Stimulated activated effector memory CD8-positive, alpha-beta T cell treated with anti-CD3 and anti-CD28 coated beads, Interleukin-12 subunit alpha, Interleukin-12 subunit beta, amount 100 ng/mL, for 72 hours (primary cell): Measurements from ENCODE around the gene SMLR1.
"Not testable (repeated sequence)": the region's sequence is repeated elsewhere in the genome, so short reads cannot be mapped to it uniquely, and the experiment has no call there.

Source experiments
- ATAC-seq: fragments of 150-1000 bp; cut with Tn5 transposase; 2 replicates; pipeline ENCODE4 v1.10.0; 2021
- DNase-seq, 2 donors: peaks; one replicate each; pipeline ENCODE4 v3.0.0; 2021 to 2022; ENCODE audit warnings: low spot score in 2 of 2
- H3K27ac Mint-ChIP-seq: one replicate; pipeline ENCODE4 v1.8.0; 2022; ENCODE audit warnings: mild to moderate bottlenecking, mixed read lengths
- H3K36me3 Mint-ChIP-seq: one replicate; pipeline ENCODE4 v1.8.0; 2022; ENCODE audit warnings: mild to moderate bottlenecking, mixed read lengths
- H3K4me1 Mint-ChIP-seq: one replicate; pipeline ENCODE4 v1.8.0; 2022; ENCODE audit warnings: mixed read lengths
- H3K4me3 Mint-ChIP-seq: one replicate; pipeline ENCODE4 v1.8.0; 2022; ENCODE audit warnings: mild to moderate bottlenecking, mixed read lengths
- H3K9me3 Mint-ChIP-seq: one replicate; pipeline ENCODE4 v1.8.0; 2022; ENCODE audit warnings: mixed read lengths

Gene SMLR1

DNA sequence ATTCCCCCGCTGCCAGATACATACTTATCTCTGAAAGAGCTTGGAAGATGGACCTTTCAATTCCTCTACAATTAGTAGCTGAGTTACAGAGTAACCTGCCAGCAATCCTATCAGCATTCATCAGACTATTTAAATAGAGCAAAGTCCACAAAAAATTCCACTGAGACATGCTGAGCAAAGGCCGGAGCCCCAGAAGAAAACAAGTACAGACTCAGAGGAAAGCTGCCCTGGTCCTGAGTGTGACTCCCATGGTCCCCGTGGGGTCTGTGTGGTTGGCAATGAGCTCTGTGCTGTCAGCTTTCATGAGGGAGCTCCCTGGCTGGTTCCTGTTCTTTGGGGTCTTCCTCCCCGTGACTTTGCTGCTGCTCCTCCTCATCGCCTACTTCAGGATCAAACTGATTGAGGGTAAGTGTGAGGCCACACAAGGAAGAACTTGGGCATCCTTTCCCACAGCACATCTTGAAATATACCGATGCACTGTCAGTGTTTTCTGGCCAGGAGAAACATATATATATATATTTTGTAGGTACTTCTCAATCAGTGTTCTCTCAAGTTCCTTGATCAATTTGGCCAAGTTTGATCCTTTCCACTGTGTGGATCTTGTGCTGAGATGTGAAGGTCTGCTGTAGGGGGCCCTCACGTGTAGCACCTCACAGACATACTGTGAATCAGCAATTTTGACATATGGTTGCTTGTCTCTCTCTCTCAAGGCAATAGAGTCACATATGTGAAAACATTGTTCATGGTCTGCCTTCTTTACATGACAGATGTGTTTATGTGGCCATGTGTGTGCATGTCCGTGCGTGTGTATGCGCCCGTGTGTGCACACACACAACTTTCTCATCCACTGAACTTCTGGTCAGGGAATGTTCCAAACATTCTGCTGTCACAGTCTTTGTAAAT, at the start of gene SMLR1:
Gene SMLR1, plus strand, starts transcription at position 160 of the 903 bp plus-strand sequence. Its CDS starts 8 bp downstream, at position 168.
- Mint-ChIP-seq H3K4me1 (peaks cover 8% of the 10 kb centered on the region), H3K9me3 (no peaks in the 10 kb centered on the region), H3K27ac (no peak within 1 kb of the TSS), H3K4me3 (no peak within 1 kb of the TSS), H3K36me3 (no peaks in the 10 kb centered on the region)
- ATAC-seq (no peak), DNase-seq (no peak)

DNA sequence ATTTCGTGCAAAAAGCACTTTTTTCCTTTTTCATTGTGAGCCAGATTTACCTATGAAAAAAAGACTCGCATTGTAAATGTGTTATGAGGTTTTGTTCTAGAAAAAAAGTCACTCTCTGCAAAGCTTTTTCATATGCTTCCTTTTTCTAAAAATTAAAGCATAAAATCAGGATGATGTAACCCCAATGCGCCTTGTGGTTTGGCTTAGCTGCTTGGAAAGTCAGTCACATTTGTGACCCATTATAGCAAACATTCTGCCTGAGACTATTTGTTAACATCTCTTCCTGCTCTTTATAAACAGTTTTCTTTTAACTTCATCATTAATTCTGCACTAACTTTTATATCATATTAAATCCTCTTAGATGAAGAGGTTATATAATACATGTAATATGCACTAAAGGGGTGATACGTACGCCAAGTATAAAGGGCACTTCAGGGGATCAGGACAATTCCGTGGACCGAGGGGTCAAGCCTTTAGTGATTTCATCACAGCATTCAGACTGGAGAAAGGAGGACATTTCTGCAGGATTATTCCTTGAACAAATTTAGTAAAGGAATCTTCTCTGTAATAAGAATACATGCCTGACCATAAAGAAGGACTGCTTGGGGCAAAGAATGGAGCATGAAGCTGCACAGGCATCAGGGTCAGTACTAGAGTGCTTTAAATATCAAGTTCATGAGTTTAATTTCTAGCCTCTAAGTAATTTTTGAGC, 48.1 kb upstream of the SMLR1 start:
- H3K4me3 Mint-ChIP-seq, result no peak overlapping the region
- DNase-seq (no peak), ATAC-seq (no peak)
- no peaks in the 10 kb centered on the region for H3K36me3 Mint-ChIP-seq
- H3K27ac Mint-ChIP-seq, result no peak overlapping the region
- no peaks in the 10 kb centered on the region for H3K9me3 Mint-ChIP-seq
- H3K4me1 Mint-ChIP-seq, result peaks cover 34% of the 10 kb centered on the region

DNA sequence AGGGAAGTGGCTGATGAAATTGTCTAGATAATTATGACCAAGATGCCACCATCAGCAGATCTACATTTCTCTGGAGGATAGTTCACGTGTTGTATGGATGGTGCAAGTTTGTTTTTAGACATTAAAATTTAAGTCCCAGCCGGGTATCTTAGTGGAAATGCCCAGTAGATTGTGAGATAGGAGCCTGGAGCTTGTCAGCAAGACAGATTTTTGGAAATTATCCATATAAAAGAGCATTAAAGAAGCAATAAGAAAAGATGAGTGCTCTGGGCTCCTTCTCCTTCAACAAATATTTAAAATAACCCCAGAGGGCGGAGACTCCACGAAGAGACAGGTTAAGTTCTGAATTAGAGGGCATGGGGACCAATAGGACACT, 47.6 kb upstream of the SMLR1 start:
- no peaks in the 10 kb centered on the region for H3K36me3 Mint-ChIP-seq
- DNase-seq, result no peak
- H3K27ac Mint-ChIP-seq, result no peak overlapping the region
- ATAC-seq, result no peak
- peaks cover 34% of the 10 kb centered on the region for H3K4me1 Mint-ChIP-seq
- H3K9me3 Mint-ChIP-seq, result no peaks in the 10 kb centered on the region
- no peak overlapping the region for H3K4me3 Mint-ChIP-seq

DNA sequence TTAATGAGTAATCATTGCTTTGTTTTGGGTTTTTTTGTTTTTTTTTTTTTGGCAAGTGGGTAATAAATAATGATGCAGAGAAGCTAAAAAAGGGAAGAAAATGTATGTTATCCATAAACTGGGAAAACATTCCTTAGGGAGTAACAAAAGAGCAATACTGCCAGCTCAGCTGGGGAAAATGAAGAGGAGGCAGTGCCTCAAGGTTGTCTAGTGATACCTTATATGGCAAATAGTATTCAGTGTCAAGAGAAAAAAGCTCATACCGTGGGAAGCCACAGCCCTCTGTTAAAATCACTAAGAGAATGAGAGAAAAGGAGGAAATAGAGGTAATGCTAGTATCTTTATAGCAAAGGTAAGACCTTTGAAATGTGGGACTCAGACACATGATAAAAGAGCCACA, 47.1 kb upstream of the SMLR1 start:
- ATAC-seq, result no peak
- Mint-ChIP-seq H3K27ac (no peak overlapping the region), H3K9me3 (no peaks in the 10 kb centered on the region), H3K4me1 (peaks cover 34% of the 10 kb centered on the region), H3K4me3 (no peak overlapping the region), H3K36me3 (no peaks in the 10 kb centered on the region)
- DNase-seq, result no peak

DNA sequence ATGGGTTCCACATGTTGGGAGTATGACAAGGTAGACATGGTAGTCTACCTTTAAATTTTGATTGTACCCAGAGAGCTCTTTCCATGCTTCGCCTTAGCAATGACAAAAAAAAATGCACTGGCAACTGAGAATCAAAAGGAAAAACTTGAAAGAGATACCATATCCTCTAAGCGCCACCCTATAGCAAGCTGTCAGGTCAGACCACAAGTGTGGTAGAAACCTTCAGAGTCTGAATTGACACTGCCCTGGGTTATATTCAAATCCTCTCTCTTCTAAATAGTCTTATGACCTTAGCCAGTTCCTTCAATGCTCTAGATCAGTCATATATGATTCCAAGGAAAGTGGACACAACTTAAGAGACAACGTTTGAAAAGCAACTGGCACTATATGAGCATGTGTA, 45.6 kb upstream of the SMLR1 start:
- DNase-seq, result no peak
- peak; percentile 85 for ATAC-seq
- Mint-ChIP-seq H3K4me3 (no peak overlapping the region), H3K9me3 (no peaks in the 10 kb centered on the region), H3K4me1 (peaks cover 28% of the 10 kb centered on the region), H3K27ac (no peak overlapping the region), H3K36me3 (no peaks in the 10 kb centered on the region)

DNA sequence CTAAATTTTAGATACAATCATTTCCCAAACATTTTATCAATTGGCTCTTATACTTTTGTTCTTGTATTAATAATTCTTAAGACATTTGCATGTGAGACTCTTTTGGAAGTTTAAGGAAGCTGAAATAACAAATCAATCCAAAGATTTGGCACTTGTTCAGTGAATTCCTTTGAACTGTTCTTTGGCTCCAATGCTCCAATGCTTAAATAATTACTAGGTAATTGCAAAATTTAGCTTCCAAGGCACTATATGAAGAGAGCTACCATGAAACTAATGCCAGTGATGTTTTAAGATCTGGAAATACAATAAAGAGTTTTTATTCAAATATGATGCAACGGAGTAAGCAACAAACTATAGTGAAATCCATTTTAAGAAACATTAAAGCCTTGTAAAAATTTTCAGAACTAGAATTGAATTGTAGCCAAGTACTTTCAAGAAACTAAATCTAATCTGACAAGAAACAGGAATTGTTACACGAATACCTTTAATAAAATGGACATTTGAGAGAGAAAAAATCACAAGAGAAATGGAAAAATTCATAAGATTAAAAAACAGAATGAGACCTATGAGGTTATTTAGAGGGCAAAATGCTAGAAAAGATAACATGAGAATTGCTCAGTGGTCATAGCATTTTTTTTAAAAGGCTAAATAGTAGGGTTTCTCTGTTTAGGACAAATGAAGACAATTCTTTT, 43.6 kb upstream of the SMLR1 start:
- H3K27ac Mint-ChIP-seq, result no peak overlapping the region
- no peaks in the 10 kb centered on the region for H3K9me3 Mint-ChIP-seq

DNA sequence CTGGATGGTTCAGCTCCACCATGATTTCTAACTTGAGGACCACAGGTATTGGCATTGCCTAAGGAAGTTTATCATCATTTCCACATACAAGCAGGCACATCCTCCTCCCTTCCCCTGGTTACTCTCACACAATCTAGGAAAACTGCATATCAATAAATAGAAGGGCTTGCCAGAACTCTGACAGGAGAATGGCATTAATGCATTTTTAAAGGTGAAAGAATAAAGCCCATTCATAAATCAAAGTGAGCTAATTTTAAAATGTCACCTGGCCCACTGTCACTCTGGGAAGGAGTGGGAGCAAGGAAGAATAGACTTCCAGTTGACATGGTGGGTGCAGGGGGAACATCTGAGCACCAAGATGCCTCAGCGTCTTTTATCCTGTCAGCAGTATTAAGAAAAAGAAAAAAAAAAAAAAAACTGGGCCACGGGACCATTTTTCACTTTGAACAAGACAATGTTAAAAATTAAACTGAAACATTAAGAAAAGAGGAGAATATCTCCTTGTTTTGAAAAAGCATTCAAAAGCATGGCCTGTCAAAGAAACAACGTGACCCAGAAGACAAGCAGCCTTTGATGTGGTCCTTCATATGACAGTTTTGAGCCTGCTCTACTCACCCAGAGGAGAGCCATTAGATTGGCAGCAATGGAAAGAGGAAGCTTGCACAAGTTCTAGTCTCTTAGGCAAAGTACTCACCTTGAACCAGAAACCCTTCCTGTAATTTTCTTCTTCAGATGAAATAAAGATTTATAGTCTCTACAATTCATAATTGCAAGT, 39.3 kb upstream of the SMLR1 start:
- Mint-ChIP-seq H3K9me3 (no peaks in the 10 kb centered on the region), H3K4me1 (no peaks in the 10 kb centered on the region), H3K36me3 (no peaks in the 10 kb centered on the region), H3K4me3 (no peak overlapping the region), H3K27ac (no peak overlapping the region)
- DNase-seq (no peak), ATAC-seq (no peak)

More for the DNA sequence above, 43.6 kb upstream of the SMLR1 start:
- no peak overlapping the region for H3K4me3 Mint-ChIP-seq
- DNase-seq (no peak), ATAC-seq (no peak)
- no peaks in the 10 kb centered on the region for H3K36me3 Mint-ChIP-seq
- peaks cover 24% of the 10 kb centered on the region for H3K4me1 Mint-ChIP-seq

DNA sequence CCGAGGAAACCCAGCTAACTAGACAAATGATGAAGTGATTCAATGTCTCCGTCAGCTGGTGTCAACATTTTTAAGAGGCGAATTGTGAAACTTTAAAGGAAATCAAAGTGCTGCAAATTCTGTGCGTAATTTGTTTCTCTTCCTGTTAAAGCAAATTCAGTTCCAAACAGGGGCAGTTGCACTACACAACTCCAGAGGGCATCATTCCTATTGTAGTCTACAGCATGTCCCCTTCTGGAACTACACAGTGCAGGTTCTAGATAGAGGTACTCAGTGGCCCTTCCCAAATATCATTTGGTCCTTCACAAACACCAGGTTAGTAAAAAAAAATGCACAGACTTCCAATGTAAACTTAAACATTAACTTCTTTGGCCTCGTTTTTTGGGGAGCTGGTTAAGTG, 38.3 kb upstream of the SMLR1 start:
- no peak for DNase-seq

DNA sequence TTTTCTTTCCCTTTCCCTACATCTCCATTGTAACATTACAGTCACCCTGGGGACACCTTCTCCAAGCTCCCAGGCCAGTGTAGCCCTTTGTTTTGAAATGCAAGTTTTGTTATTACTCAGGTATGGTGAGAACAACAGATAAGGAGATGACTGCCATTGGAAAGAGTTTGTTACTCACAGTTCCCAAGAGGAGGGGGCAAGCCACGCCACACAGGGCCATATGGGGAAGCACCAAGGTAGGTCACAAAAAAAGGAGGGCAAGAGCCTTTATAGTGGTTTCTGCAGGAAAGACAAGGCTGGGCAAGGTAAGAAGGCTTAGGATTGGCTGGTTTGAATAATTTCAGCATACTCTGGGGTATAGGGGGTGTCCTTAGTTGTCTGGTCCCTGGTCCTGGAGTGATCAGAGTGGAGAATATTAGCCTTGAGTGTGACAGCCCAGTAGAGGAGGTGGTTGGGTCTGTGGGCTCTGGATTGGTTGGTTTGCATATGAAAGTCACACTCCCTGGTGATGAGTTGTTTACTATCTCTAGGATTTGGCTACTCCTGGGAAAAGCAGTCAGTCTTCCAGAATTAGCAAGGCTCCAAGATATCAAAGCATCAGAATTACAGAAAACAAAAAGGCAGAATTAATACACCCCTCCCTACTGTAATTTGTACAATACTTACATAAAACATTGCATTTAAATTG, 33.1 kb upstream of the SMLR1 start:
- no peaks in the 10 kb centered on the region for H3K36me3 Mint-ChIP-seq
- no peak overlapping the region for H3K4me3 Mint-ChIP-seq
- peak; percentile 46 for ATAC-seq
- no peak overlapping the region for H3K27ac Mint-ChIP-seq
- DNase-seq, result no peak
- peaks cover 12% of the 10 kb centered on the region for H3K4me1 Mint-ChIP-seq
- H3K9me3 Mint-ChIP-seq, result no peaks in the 10 kb centered on the region

More for the DNA sequence above, 38.3 kb upstream of the SMLR1 start:
- ATAC-seq, result no peak
- Mint-ChIP-seq H3K9me3 (no peaks in the 10 kb centered on the region), H3K36me3 (no peaks in the 10 kb centered on the region), H3K27ac (no peak overlapping the region), H3K4me1 (peaks cover 3% of the 10 kb centered on the region), H3K4me3 (no peak overlapping the region)

DNA sequence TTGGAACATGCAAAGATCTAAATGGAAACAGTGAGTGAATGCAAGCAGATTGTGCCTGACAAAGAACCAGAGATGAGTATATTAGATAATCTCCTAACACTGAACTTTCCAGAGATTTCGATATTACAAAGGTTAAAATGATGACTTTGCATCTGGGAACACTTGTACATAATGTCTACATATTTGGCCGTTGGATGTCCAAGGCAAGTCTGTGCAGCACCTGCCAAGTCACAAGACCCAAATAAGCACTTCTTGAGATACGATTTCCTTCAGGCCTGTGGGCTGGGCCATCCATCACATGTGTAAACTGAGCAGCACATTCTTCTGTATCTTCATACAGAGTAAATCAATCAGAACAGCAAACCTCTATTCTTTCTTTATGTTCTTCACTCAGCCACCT, 32.5 kb upstream of the SMLR1 start:
- ATAC-seq (no peak), DNase-seq (no peak)
- no peaks in the 10 kb centered on the region for H3K36me3 Mint-ChIP-seq
- H3K9me3 Mint-ChIP-seq, result no peaks in the 10 kb centered on the region
- H3K27ac Mint-ChIP-seq, result no peak overlapping the region
- peaks cover 12% of the 10 kb centered on the region for H3K4me1 Mint-ChIP-seq
- H3K4me3 Mint-ChIP-seq, result no peak overlapping the region

DNA sequence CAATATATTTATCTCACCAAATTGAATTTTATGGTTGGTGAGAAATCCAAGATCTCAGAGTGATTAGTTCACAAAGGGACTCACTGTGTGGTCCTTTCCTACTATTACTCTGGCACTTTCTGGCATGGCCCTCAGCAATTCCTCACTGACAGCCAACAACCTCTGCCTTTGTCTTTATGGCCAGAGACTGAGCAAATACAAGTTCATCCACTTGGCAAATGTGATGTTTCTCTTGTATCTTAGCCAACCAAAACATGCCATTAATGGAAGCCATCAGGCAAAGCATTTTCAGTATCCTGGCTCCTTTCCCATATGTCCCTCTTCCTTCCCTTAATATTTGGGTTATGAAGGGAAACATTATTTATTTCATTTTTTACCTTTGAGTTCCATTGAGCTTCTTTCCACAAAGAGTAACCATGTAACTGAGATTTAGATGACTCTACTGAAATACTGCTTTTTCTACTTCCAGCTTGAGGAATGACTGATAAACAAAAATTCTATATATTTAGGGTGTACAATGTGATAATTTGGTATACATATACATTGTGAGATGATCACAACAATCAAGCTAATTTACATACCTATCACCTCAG, 30.8 kb upstream of the SMLR1 start:
- Mint-ChIP-seq H3K4me3 (no peak overlapping the region), H3K9me3 (no peaks in the 10 kb centered on the region), H3K36me3 (no peaks in the 10 kb centered on the region), H3K4me1 (peaks cover 12% of the 10 kb centered on the region), H3K27ac (no peak overlapping the region)
- ATAC-seq, result no peak
- DNase-seq, result no peak

DNA sequence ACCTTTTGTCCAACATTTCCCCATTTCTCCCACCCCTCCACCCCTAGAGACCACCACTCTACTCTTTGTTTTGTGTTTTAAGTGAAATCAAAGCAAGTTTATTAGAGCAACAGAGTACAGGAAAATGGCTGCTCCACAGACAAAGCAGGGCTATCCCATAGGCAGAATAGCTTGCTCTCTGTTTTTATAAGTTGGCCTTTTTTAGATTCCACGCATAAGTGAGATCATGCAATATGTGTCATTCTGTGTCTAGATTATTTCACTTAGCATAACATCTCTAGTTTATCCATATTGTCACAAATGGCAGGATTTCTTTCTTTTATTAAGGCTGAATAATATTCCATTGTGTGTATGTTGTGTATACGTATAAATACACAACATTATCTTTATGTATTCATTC, 30.1 kb upstream of the SMLR1 start:
- peaks cover 12% of the 10 kb centered on the region for H3K4me1 Mint-ChIP-seq
- DNase-seq, result no peak
- no peaks in the 10 kb centered on the region for H3K9me3 Mint-ChIP-seq
- no peaks in the 10 kb centered on the region for H3K36me3 Mint-ChIP-seq
- no peak overlapping the region for H3K4me3 Mint-ChIP-seq
- no peak overlapping the region for H3K27ac Mint-ChIP-seq
- ATAC-seq, result no peak

DNA sequence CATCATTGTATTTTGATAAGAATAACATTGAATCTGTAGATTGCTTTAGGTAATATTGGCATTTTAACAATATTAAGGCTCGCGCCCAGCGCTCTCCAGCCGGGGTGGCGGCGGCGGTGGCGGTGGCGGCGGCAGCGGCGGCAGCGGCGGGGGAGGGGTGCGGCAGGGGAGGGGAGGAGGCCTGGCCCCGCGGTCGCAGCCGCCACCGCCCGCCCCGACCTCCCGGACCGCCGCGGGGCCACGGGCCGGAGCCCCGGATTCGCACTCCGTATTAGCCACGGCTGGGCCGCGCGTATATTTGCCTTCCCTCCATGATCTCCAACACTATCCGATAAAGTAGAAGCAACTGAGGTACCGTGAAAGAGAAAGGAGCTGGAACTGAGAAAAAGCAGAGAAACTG, 25.8 kb upstream of the SMLR1 start:
- not testable (repeated sequence) for H3K4me3 Mint-ChIP-seq, ATAC-seq, H3K9me3 Mint-ChIP-seq

DNA sequence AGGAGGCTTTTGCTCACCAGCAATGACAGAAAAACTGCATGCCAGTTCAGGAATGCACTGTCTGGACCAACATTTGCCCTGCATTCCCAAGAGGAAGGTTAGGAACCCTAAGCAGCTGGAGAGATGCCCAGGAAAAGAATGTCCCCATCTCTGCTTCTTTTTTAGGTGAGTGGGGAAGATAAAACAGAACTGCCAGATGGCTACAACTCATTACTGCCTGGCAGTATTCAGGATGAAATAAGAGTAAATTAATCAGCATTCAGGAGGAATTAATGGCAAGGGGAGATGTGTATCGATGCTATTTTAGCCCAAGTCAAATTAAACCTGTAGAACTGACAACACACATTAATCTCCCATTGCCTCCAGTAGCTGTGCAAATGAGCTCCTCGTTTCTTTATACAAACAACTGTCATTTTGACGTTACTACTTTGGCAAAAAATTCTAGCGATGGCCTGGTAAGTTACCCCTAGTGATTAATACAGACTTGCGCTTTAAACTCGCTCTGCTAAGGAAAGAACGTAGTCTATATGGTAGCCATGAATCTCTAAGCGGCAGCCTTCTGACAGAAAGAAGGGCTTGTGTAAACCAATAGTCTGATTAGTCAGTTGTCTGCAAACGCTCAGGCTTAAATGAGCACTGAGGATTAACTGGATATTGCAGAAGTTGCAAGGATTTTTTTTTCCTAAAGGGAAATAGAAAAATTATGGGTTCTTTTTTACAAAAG, 16.7 kb upstream of the SMLR1 start:
- Mint-ChIP-seq H3K27ac (no peak overlapping the region), H3K4me1 (no peaks in the 10 kb centered on the region), H3K9me3 (no peaks in the 10 kb centered on the region), H3K36me3 (no peaks in the 10 kb centered on the region), H3K4me3 (no peak overlapping the region)
- DNase-seq (no peak), ATAC-seq (no peak)

More for the DNA sequence above, 25.8 kb upstream of the SMLR1 start:
- not testable (repeated sequence) for H3K4me1 Mint-ChIP-seq, H3K27ac Mint-ChIP-seq, DNase-seq, H3K36me3 Mint-ChIP-seq
